Measurements from ENCODE around the gene SERPINA5. TPM values are rescaled to one million over a fixed set of nuclear protein-coding genes. Genes with fewer than 3 reads are reported as not detected.

The SERPINA5 gene
- total and polyA plus RNA-seq, 10 of the 15 experiments (the other 5 are each of a cell fraction or from before 2014, with no cell fraction given) = 0.90 TPM; not detected in 9

- H3K4me1 ChIP-seq (ENCODE audit: control insufficient read depth, insufficient read depth, low read length) = no peaks in the 10 kb centered on the region
- ChIA-PET POLR2A (no interaction called here), CTCF (interaction anchor here (0.6 kb wide), 1 partner anchor 311 kb away, joined by 3 read pairs; no protein-coding TSS in a partner anchor), SMC1A (ENCODE audit: uncharacterized antibody, unreplicated experiment) (no interaction called here), RAD21 (ENCODE audit: unreplicated experiment) (no interaction called here)
- H2AFZ ChIP-seq (ENCODE audit: control insufficient read depth, low read depth, low read length) = no peak overlapping the region
- no peaks in the 10 kb centered on the region; a peak in 1 of 4 replicates for H3K27me3 ChIP-seq (replicated peaks in 1 of 2; ENCODE audit: control insufficient read depth in 2 of 2, insufficient read depth in 2 of 2, low read length in 1 of 2)
- WGBS (ENCODE audit: insufficient coverage, insufficient replicate concordance, low lambda C conversion rate, missing lambda C conversion rate) = 6% methylated on average over 3 of the region's 3 CpGs
- BruUV-seq (replicated peaks) = no TSS peak
- no peaks in the 10 kb centered on the region for H3K36me3 ChIP-seq (ENCODE audit: control insufficient read depth in 2 of 2, insufficient read depth in 2 of 2, low read length in 1 of 2)
- H3K79me2 ChIP-seq (ENCODE audit: control insufficient read depth, insufficient read depth, low read length) = no peaks in the 10 kb centered on the region
- H3K4me2 ChIP-seq (ENCODE audit: control insufficient read depth, insufficient read depth) = no peak overlapping the region
- no peak overlapping the region for H3K4me3 ChIP-seq
- no peak for ATAC-seq
- H3K27ac ChIP-seq (ENCODE audit: control insufficient read depth, insufficient read depth) = no peak overlapping the region
- FAIRE-seq = no peak
- H4K20me1 ChIP-seq (ENCODE audit: control insufficient read depth, insufficient read depth) = no peaks in the 10 kb centered on the region
- H3K9ac ChIP-seq (ENCODE audit: control insufficient read depth, insufficient read depth, low read length) = no peak overlapping the region
- no peaks in the 10 kb centered on the region for H3K9me3 ChIP-seq (replicated peaks; ENCODE audit: control insufficient read depth, insufficient read depth, low read length)
- in situ Hi-C loops (cut with MboI) (no loop called here), intact Hi-C loops (cut with micrococcal nuclease; ENCODE audit: unreplicated experiment) (no loop called here)
- TF ChIP-seq KLF5 (IDR thresholded peaks at IDR 0.05; ENCODE audit: partially characterized antibody) (no peak), TCF7 (IDR thresholded peaks at IDR 0.05; ENCODE audit: borderline replicate concordance) (no peak), NFYA (IDR thresholded peaks at IDR 0.05; ENCODE audit: borderline replicate concordance, low read depth, low read length) (no peak), SP1 (IDR thresholded peaks at IDR 0.05; ENCODE audit: low read depth, low read length) (no peak), IKZF1 (conservative IDR thresholded peaks at IDR 0.05) (no peak), JUNB (IDR thresholded peaks at IDR 0.05) (no peak), GABPA (IDR thresholded peaks at IDR 0.05; ENCODE audit: low read depth) (no peak), FOXM1 (IDR thresholded peaks at IDR 0.05; ENCODE audit: low read depth, low read length) (no peak), MXI1 (IDR thresholded peaks at IDR 0.05; ENCODE audit: low read depth, low read length) (no peak), TBL1XR1 (IDR thresholded peaks at IDR 0.05; ENCODE audit: low read depth, low read length) (no peak), RB1 (IDR thresholded peaks at IDR 0.05; ENCODE audit: borderline replicate concordance) (no peak), CTCF (IDR thresholded peaks at IDR 0.05 in 2 of 3, conservative IDR thresholded peaks at IDR 0.05 in 1 of 3; ENCODE audit: control insufficient read depth in 2 of 3, extremely low read depth in 1 of 3, insufficient read depth in 1 of 3, low read depth in 3 of 3, low read length in 3 of 3) (no peak), SREBF2 (IDR thresholded peaks at IDR 0.05; ENCODE audit: low read length) (no peak), TCF12 (IDR thresholded peaks at IDR 0.05; ENCODE audit: low read depth, low read length) (no peak), ETV6 (conservative IDR thresholded peaks at IDR 0.05 in 1 of 2, IDR thresholded peaks at IDR 0.05 in 1 of 2; ENCODE audit: borderline replicate concordance in 1 of 2, low read depth in 1 of 2) (no peak), EP300 (IDR thresholded peaks at IDR 0.05; ENCODE audit: borderline replicate concordance in 1 of 2, control insufficient read depth in 1 of 2, low read depth in 2 of 2, low read length in 2 of 2) (no peak), NR2C2 (IDR thresholded peaks at IDR 0.05; ENCODE audit: borderline replicate concordance, control insufficient read depth, insufficient read length, low read depth) (no peak)
- DNase-seq (ENCODE audit: low read depth, low spot score) = no peak
Measured at GRCh38 chr14:94574336-94574735, 6.9 kb upstream of the SERPINA5 start.
